Islet of Langerhans (tissue), 1 donor: ENCODE measurements around the gene ZMYND8.
"Not testable (repeated sequence)": the region's sequence is repeated elsewhere in the genome, so short reads cannot be mapped to it uniquely, and the experiment has no call there.

ENCODE experiments used
- FAIRE-seq: peaks from one replicate; lab custom pipeline; 2011; peaks lifted over from hg19 to GRCh38; lab: Jason Lieb, UNC

The ZMYND8 gene

DNA sequence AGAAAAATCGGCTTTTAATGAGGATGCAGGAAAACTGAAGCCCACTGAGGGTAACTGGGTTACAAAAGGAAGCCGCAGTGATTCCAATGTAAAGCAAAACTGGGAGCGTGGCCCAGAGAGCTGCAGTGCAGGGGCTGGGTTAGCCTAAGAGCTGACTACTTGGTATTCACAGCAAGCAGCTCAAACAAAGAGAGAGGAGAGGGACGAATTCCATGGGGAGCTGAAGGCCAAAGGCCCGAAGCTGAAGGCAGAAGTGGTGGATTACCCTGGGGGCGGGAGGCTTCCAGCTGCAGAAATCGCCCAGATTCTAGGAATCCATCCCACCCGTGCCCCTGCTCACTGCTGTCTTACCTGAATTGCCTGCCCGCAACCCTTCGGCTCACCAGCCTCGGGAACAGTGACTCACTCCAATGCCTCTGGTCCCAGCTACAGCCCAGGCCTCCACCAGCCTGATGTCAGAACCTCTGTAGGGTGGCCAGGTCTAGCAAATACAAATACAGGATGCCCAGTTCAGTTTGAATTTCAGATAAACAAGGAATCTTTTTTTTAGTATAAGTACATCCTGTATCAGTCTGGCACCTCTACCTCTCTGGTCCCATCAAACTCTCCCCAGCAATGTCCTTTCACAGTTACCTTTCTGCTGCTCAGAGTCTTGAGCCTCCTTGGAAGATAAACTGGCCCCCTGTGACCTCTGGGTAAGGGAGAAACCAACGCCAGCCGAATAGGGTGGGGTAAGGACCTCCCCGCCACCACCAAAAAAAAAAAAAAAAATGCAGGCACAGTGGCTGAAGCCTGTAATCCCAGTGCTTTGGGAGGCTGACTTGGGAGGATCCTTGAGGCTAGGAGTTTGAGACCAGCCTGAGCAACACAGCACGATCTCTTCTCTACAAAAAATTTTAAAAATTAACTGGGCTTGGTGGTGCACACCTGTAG lies 14.6 kb upstream of the ZMYND8 start:
- no peak for FAIRE-seq

- FAIRE-seq, result no peak
Observed at GRCh38 chr20:47370214-47370613, 13.7 kb upstream of the ZMYND8 start.

- FAIRE-seq, result no peak
Observed at GRCh38 chr20:47368301-47368700, 11.8 kb upstream of the ZMYND8 start.

- not testable (repeated sequence) for FAIRE-seq
Observed at GRCh38 chr20:47366301-47366700, 9.8 kb upstream of the ZMYND8 start.

DNA sequence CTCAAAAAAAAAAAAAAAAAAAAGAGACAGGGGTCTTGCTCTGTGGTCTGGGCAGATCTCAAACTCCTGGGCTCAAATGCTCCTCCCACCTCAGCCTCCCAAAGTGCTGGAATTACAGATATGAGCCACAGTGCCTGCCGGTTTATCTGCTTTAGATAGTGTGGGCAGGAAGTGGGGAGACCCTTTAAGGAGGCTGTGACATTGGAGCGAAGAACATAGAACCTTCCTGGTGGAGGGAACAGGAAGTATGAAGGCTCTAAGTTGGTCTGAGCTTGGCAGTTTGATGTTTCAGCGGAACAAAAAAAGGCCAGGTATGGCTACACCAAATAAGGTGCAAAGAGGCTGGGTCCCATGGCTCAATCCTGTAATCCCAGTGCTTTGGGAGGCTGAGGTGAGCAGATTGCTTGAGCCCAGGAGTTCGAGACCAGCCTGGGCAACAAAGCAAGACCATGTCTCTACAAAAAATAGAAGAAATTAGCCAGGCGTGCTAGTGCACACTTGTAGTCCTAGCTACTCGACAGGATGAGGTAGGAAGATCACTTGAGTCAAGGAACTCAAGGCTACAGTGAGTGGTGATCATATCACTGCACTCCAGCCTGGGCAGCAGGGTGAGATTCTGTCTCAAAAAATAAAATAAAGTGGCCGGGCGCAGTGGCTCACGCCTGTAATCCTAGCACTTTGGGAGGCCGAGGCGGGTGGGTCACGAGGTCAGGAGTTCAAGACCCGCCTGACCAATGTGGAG lies 8.7 kb upstream of the ZMYND8 start:
- no peak for FAIRE-seq

DNA sequence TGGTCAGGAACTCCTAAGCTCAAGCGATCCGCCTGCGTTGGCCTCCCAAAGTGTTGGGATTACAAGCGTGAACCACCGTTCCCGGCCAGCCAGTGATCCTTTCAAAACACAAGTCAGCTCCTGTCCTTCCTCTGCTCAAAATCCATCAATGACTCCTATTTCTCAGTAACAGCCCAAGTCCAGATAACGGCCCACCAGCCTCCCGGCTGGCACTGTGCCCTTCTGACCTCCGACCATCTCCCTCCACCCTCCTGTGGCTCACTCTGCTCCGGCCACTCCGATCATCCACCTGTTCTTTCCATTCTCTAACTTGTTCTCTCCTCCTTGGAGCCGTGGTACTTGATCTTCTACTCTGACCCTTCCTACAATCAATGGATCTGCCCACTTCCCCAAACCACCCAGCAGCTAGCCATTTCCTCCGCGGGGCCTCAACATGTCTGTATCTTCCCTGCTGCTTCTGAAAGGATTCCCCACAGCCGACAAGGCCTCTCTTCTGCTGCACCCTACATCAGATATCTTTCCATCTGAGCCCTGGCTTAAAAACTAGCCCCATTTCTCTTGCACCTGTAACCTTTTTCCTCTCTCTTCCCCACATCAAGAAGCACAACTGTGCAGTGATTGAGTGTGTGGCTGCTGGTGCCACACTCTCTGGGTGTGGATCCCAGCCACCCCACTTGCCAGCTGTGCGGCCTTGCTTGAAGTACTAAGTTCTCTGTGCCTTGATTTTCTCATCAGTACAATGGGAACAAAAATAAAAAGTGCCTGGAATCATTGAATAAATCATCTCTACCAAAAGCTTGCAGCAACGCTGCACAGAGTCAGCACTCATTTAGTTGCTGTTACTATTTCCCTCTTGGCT lies 6.1 kb upstream of the ZMYND8 start:
- no peak for FAIRE-seq

DNA sequence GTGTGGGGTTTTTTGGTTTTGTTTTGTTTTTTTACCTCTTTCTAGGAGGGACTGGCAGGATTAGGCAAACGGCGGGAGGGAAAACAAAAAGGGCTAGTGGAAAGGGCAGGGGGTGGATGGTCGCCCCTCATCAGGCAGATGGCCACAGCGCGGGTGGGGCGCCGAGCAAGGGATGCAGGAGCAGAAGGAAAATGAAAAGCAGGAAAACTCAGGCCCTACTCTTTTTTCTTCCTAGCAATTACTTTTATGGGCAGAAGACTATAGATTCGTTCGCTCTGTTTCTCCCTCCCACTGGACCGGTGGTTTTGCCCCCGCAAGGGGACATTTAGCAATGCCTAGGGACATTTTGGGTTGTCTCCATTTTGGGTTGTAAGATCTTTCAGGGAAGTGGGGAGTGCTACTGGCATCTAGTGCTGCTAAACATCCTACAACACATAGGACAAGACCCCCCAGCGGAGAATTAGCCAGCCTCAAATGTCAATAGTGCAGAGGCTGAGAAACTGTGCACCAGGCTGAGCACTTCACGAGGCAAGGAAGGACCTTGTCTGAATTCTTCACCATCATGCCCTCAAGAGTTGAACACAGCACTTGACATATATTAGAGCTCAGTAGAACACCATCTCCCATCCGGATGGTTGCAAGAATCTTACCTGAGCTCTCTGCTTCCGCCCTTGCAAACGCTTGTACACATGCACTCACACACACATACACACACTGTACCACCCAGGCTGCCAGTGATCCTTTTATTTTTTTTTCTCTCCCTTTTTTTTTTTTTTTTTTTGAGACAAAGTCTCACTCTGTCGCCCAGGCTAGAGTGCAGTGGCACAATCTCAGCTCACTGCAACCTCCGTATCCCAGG lies 4.8 kb upstream of the ZMYND8 start:
- no peak for FAIRE-seq

GRCh38 chr20:47360297-47361056 lies 4.0 kb upstream of the ZMYND8 start:
- FAIRE-seq, result no peak

GRCh38 chr20:47359530-47360296 lies 3.2 kb upstream of the ZMYND8 start:
- no peak for FAIRE-seq

- no peak for FAIRE-seq
Observed at GRCh38 chr20:47358672-47359529, 2.4 kb upstream of the ZMYND8 start.

- no peak for FAIRE-seq
Observed at GRCh38 chr20:47358039-47358671, 1.7 kb upstream of the ZMYND8 start.

DNA sequence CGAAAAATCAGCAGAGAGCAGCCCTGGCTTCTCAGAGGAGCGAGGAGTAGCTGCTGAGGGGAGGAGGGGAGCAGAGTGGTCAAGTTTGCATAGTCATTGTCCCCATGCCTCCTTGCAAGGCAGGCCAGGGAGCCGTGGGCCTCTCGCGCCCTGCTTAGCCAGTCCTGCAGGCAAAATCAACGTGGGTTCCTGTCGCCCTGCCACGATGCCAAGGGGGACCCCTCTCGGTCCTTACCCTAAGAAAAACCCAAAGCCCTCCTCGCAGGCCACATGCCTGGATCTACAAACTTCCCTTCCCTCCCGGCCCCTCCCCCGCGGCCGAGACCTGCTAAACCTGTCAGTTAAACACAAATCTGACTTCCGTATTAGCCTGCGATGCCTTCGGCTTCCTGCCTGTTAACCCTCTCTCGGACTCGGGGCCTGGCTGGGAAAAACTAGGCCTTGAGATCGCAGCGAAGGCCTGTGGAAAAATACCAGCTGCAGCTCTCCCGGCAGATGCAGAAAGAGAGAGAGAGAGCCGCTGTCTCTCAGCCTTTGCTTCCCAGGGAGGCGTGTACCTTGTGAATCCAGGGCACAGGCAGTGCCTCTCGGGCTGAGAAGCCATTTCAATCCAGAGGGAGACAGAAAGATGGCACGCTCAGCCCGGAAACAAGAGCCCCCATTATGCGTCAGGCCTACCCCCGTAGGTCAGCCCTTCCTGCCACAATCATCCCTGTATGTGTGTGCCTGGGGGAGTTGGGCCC lies 968 bp upstream of the ZMYND8 start:
- FAIRE-seq, result no peak

DNA sequence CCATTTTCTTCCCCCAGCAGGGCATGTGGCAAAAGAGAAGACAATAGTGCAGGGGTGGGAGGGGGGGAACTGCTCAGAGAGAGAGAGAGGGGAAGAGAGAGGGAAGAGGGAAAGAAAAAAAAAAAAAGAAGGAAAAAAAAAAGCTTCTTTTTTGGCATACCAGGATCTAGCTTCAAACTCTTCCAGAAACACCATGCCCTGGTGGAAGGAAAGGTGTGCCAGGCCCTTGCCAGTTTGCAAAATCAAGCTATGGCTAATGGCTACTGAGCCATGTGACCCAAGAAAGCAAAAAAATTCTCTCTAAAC lies 326 bp downstream of the ZMYND8 start:
- FAIRE-seq, result no peak

GRCh38 chr20:47355489-47356219 lies 845 bp downstream of the ZMYND8 start:
- FAIRE-seq, result no peak

DNA sequence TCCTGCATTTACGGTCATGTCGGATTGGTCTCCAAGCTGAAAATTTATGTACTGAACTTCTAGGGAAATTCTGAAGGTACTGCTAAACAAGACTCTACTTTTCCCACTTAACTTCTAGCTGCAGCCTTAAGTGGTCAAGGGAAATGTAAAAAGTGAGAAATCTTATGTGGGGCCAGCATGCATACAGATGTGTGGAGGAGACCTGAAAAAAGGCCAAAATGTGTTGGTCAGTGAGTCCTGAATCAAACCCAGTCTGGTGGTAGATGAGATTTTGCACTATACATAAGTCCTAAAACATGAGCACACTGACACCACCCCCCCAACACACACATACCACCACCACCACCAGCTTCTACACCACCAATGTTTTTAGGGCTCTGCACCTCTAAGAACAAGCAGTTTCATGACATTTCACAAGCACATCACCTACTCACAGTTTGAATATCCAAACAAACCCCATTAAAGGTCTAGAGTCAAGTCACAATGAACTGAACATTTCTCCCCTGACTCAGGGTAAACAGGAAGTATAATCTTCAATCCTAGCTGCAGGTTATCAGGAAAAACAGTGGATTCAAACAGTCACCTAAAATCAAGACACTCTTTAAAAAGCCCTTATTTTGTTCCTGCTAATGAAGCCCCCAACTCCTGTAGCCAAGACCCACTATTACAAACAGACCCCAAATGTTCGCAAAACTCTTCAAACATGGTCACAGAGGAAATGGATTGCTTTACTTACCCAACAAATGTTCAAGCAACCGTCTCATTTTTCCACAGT lies 1.6 kb downstream of the ZMYND8 start:
- FAIRE-seq, result no peak

- no peak for FAIRE-seq
Observed at GRCh38 chr20:47354464-47354713, 2.1 kb downstream of the ZMYND8 start.
